Naive thymus-derived CD4-positive, alpha-beta T cell (primary cell): Measurements from ENCODE around the gene TMOD3. TPM values are rescaled to one million over a fixed set of nuclear protein-coding genes. Genes with fewer than 3 reads are reported as not detected.
A peak's percentile ranks its signal among the peaks of the same experiment; 100 is the strongest.

Source experiments
- ATAC-seq: fragments of 150-1000 bp; cut with Tn5 transposase; 2 replicates; pipeline ENCODE4 v1.10.0; 2021; ENCODE audit warnings: mild to moderate bottlenecking, moderate library complexity
- CTCF ChIA-PET: fragments of 350-600 bp; sonication (Branson Sonifier 250); formaldehyde crosslinking; loops from one replicate; lab custom pipeline; 2021; ENCODE audit warnings: antibody characterized with exemption; lab: Charles Lee
- POLR2A ChIA-PET: fragments of 350-600 bp; sonication (Branson Sonifier 250); formaldehyde crosslinking; loops from one replicate; lab custom pipeline; 2021; ENCODE audit warnings: antibody characterized with exemption, inconsistent platforms; lab: Charles Lee
- DNase-seq, 9 donors: peaks; one replicate each; pipeline versions ENCODE4 v3.0.0 to v3.0.0-alpha.2; 2020 to 2022; ENCODE audit warnings: mixed read lengths in 1 of 9
- H3K27ac ChIP-seq: one replicate; pipeline ENCODE4 v1.7.0; 2013; ENCODE audit warnings: mild to moderate bottlenecking, low read depth, low read length, moderate library complexity
- H3K27me3 ChIP-seq, 2 donors: one replicate each; pipeline ENCODE4 v1.7.0; 2013; ENCODE audit warnings: low read length in 2 of 2, mild to moderate bottlenecking in 2 of 2, moderate library complexity in 2 of 2; ENCODE audit not compliant: control insufficient read depth in 2 of 2, insufficient read depth in 2 of 2
- H3K36me3 ChIP-seq, 3 experiments: 1 replicate in 2 of 3; 2 replicates in 1 of 3; pipeline ENCODE4 v1.7.0; 2013; ENCODE audit warnings: low read length in 3 of 3, mild to moderate bottlenecking in 3 of 3, moderate library complexity in 1 of 3; ENCODE audit not compliant: insufficient read depth in 3 of 3, control insufficient read depth in 2 of 3
- H3K4me1 ChIP-seq, 2 donors: one replicate each; pipeline ENCODE4 v1.7.0; 2013; ENCODE audit warnings: low read length in 2 of 2, mild to moderate bottlenecking in 2 of 2, moderate library complexity in 1 of 2; ENCODE audit not compliant: control insufficient read depth in 2 of 2, insufficient read depth in 2 of 2
- H3K4me3 ChIP-seq: 2 replicates; pipeline ENCODE4 v1.7.0; 2013; ENCODE audit warnings: mild to moderate bottlenecking, low read length
- H3K9me3 ChIP-seq, 3 experiments: 1 replicate in 2 of 3; 2 replicates in 1 of 3; pipeline ENCODE4 v1.7.0; 2013; ENCODE audit warnings: low read length in 3 of 3; ENCODE audit not compliant: control insufficient read depth in 2 of 3
- H3K27ac Mint-ChIP-seq, 9 donors: one replicate each; pipeline ENCODE4 v1.8.0; 2020 to 2022; ENCODE audit warnings: mixed read lengths in 9 of 9, mild to moderate bottlenecking in 8 of 9, moderate library complexity in 5 of 9, inconsistent platforms in 2 of 9
- H3K27me3 Mint-ChIP-seq, 5 donors: one replicate each; pipeline ENCODE4 v1.8.0; 2021 to 2022; ENCODE audit warnings: mixed read lengths in 5 of 5, mild to moderate bottlenecking in 1 of 5
- H3K36me3 Mint-ChIP-seq, 5 donors: one replicate each; pipeline ENCODE4 v1.8.0; 2020 to 2022; ENCODE audit warnings: mixed read lengths in 5 of 5, mild to moderate bottlenecking in 3 of 5, inconsistent platforms in 1 of 5
- H3K4me1 Mint-ChIP-seq, 7 donors: one replicate each; pipeline ENCODE4 v1.8.0; 2020 to 2022; ENCODE audit warnings: mixed read lengths in 7 of 7, mild to moderate bottlenecking in 3 of 7, inconsistent platforms in 1 of 7
- H3K4me3 Mint-ChIP-seq, 10 donors: one replicate each; pipeline ENCODE4 v1.8.0; 2020 to 2022; ENCODE audit warnings: mild to moderate bottlenecking in 10 of 10, mixed read lengths in 10 of 10, moderate library complexity in 6 of 10, inconsistent platforms in 2 of 10
- H3K9me3 Mint-ChIP-seq, 11 donors: one replicate each; pipeline ENCODE4 v1.8.0; 2020 to 2022; ENCODE audit warnings: mixed read lengths in 11 of 11, mild to moderate bottlenecking in 4 of 11, inconsistent platforms in 1 of 11, moderate library complexity in 1 of 11
- intact Hi-C, 2 donors: fragments of 100-400 bp; cut with micrococcal nuclease; formaldehyde crosslinking; loops; one replicate each; pipeline ENCODE4 v1.15.1; 2023
- polyA plus RNA-seq, 2 donors: library from polyadenylated mRNA; unstranded; fragments of 300-500 nt; fragmentation: Illumina TruSeq; gene quantifications; one replicate each; pipeline ENCODE4 v1.2.3, GENCODE V29; 2021
- total RNA-seq, 6 experiments: library from RNA in 5 of 6; stranded (reverse) in 5 of 6; gene quantifications; 1 replicate in 5 of 6; 2 replicates in 1 of 6; pipeline ENCODE4 v1.2.3 and lab custom pipeline; 2021 to 2026

TMOD3 gene
- total and polyA plus RNA-seq, 7 experiments from 2014 or later: 25.5 to 75.9 (median 49.1) TPM

- Mint-ChIP-seq H3K36me3 (peaks cover 0 to 3% (median 0%) of the 10 kb centered on the region in 5 donors), H3K9me3 (no peaks in the 10 kb centered on the region), H3K27ac (peak overlapping the region in 6 of 9 donors; percentile 8 to 53 (median 17)), H3K4me3 (peak overlapping the region; percentile 12 to 76 (median 68)), H3K27me3 (no peaks in the 10 kb centered on the region), H3K4me1 (peaks cover 67 to 100% (median 88%) of the 10 kb centered on the region in 7 donors)
- ATAC-seq (no peak), DNase-seq (no peak)
- Histone ChIP-seq H3K36me3 (no peaks in the 10 kb centered on the region), H3K4me3 (no peak overlapping the region), H3K9me3 (no peaks in the 10 kb centered on the region), H3K27ac (no peak overlapping the region), H3K4me1 (peaks cover 22 to 40% of the 10 kb centered on the region in 2 donors), H3K27me3 (no peaks in the 10 kb centered on the region)
- ChIA-PET CTCF (interaction anchor here (0.9 kb wide), 1 partner anchor 16 kb away, joined by 3 read pairs; no protein-coding TSS in a partner anchor), POLR2A (interaction anchor here (0.7 to 0.8 kb wide), 2 partner anchors 14 to 133 kb away, joined by 3 to 4 read pairs; partner anchors contain the start of gene LEO1)
- intact Hi-C loops: loop anchor here in 1 of 2 donors (1.0 kb wide), 1 partner anchor 9 kb away; the partner anchor contains the start of gene TMOD3
Measured at GRCh38 chr15:51838270-51838669, 8.8 kb downstream of the TMOD3 start.

- H3K9me3 Mint-ChIP-seq: no peaks in the 10 kb centered on the region
- H3K4me3 ChIP-seq: no peak overlapping the region
- H3K27me3 Mint-ChIP-seq: no peaks in the 10 kb centered on the region
- intact Hi-C loops: no loop called here
- H3K4me3 Mint-ChIP-seq: peak overlapping the region in 3 of 10 donors; percentile 7 to 68 (median 14)
- ChIA-PET CTCF (no interaction called here), POLR2A (interaction anchor here (0.6 kb wide), 1 partner anchor 1071 kb away, joined by 3 read pairs; no protein-coding TSS in a partner anchor)
- H3K27me3 ChIP-seq: no peaks in the 10 kb centered on the region
- peaks cover 20 to 49% of the 10 kb centered on the region in 2 donors for H3K4me1 ChIP-seq
- H3K36me3 Mint-ChIP-seq: peaks cover 0 to under 1% (median 0%) of the 10 kb centered on the region in 5 donors
- ATAC-seq: no peak
- H3K4me1 Mint-ChIP-seq: peaks cover 58 to 98% (median 81%) of the 10 kb centered on the region in 7 donors
- no peak overlapping the region for H3K27ac ChIP-seq
- no peaks in the 10 kb centered on the region for H3K9me3 ChIP-seq
- no peak for DNase-seq
- no peaks in the 10 kb centered on the region for H3K36me3 ChIP-seq
- no peak overlapping the region for H3K27ac Mint-ChIP-seq
Measured at GRCh38 chr15:51840692-51841091, 11.2 kb downstream of the TMOD3 start.

GRCh38 chr15:51841406-51842040 is 12.1 kb downstream of the TMOD3 start:
- H3K4me3 ChIP-seq: no peak overlapping the region
- intact Hi-C loops: no loop called here
- DNase-seq (no peak), ATAC-seq (no peak)
- peak overlapping the region in 9 of 10 donors; percentile 2 to 68 (median 53) for H3K4me3 Mint-ChIP-seq
- no peak overlapping the region for H3K27ac ChIP-seq
- H3K9me3 Mint-ChIP-seq: no peaks in the 10 kb centered on the region
- H3K36me3 Mint-ChIP-seq: no peaks in the 10 kb centered on the region
- ChIA-PET POLR2A (interaction anchor here (0.6 to 1.0 kb wide), 2 partner anchors 13 to 1070 kb away, joined by 3 read pairs; partner anchors contain the start of gene TMOD3), CTCF (no interaction called here)
- no peaks in the 10 kb centered on the region for H3K27me3 Mint-ChIP-seq
- no peaks in the 10 kb centered on the region for H3K36me3 ChIP-seq
- H3K9me3 ChIP-seq: no peaks in the 10 kb centered on the region
- peaks cover 23 to 53% of the 10 kb centered on the region in 2 donors for H3K4me1 ChIP-seq
- H3K27me3 ChIP-seq: no peaks in the 10 kb centered on the region
- peak overlapping the region in 2 of 9 donors; percentile 8 to 65 for H3K27ac Mint-ChIP-seq
- peaks cover 57 to 98% (median 83%) of the 10 kb centered on the region in 7 donors for H3K4me1 Mint-ChIP-seq

GRCh38 chr15:51842265-51842664 is 12.8 kb downstream of the TMOD3 start:
- Mint-ChIP-seq H3K9me3 (no peaks in the 10 kb centered on the region), H3K27ac (peak overlapping the region in 2 of 9 donors; percentile 42 to 57), H3K36me3 (no peaks in the 10 kb centered on the region), H3K4me3 (peak overlapping the region in 8 of 10 donors; percentile 18 to 68 (median 42)), H3K4me1 (peaks cover 59 to 98% (median 83%) of the 10 kb centered on the region in 7 donors), H3K27me3 (no peaks in the 10 kb centered on the region)
- no peak overlapping the region for H3K27ac ChIP-seq
- H3K4me3 ChIP-seq: no peak overlapping the region
- DNase-seq: no peak
- no peaks in the 10 kb centered on the region for H3K27me3 ChIP-seq
- ChIA-PET POLR2A (interaction anchor here (1.0 kb wide), 1 partner anchor 13 kb away, joined by 3 read pairs; the partner anchor contains the start of gene TMOD3), CTCF (no interaction called here)
- H3K9me3 ChIP-seq: no peaks in the 10 kb centered on the region
- H3K4me1 ChIP-seq: peaks cover 28 to 60% of the 10 kb centered on the region in 2 donors
- no peaks in the 10 kb centered on the region for H3K36me3 ChIP-seq
- no peak for ATAC-seq
- intact Hi-C loops: no loop called here

- H3K36me3 ChIP-seq: no peaks in the 10 kb centered on the region
- POLR2A ChIA-PET: interaction anchor here (1.0 kb wide), 1 partner anchor 18 kb away, joined by 3 read pairs; no protein-coding TSS in a partner anchor
- no peak overlapping the region for H3K4me3 ChIP-seq
- peak overlapping the region in 6 of 10 donors; percentile 0 to 68 (median 7) for H3K4me3 Mint-ChIP-seq
- H3K9me3 Mint-ChIP-seq: no peaks in the 10 kb centered on the region
- H3K9me3 ChIP-seq: no peaks in the 10 kb centered on the region
- ATAC-seq (no peak), DNase-seq (no peak)
- peaks cover 21 to 53% of the 10 kb centered on the region in 2 donors for H3K4me1 ChIP-seq
- no peaks in the 10 kb centered on the region for H3K36me3 Mint-ChIP-seq
- no peak overlapping the region for H3K27ac ChIP-seq
- peak overlapping the region in 2 of 9 donors; percentile 10 to 50 for H3K27ac Mint-ChIP-seq
- intact Hi-C loops: no loop called here
- H3K27me3 Mint-ChIP-seq: no peaks in the 10 kb centered on the region
- H3K4me1 Mint-ChIP-seq: peaks cover 50 to 98% (median 81%) of the 10 kb centered on the region in 7 donors
- H3K27me3 ChIP-seq: no peaks in the 10 kb centered on the region
- CTCF ChIA-PET: no interaction called here
Measured at GRCh38 chr15:51842852-51843737, 13.6 kb downstream of the TMOD3 start.

- H3K4me1 ChIP-seq: peaks cover 25 to 45% of the 10 kb centered on the region in 2 donors
Measured at GRCh38 chr15:51844747-51845426, 15.4 kb downstream of the TMOD3 start.

More at GRCh38 chr15:51844747-51845426, 15.4 kb downstream of the TMOD3 start:
- no peak for DNase-seq
- Mint-ChIP-seq H3K36me3 (peaks cover 0 to 8% (median 3%) of the 10 kb centered on the region in 5 donors), H3K9me3 (no peaks in the 10 kb centered on the region), H3K4me1 (peaks cover 48 to 98% (median 83%) of the 10 kb centered on the region in 7 donors), H3K4me3 (peak overlapping the region in 5 of 10 donors; percentile 3 to 27 (median 18)), H3K27me3 (no peaks in the 10 kb centered on the region), H3K27ac (peak overlapping the region in 5 of 9 donors; percentile 17 to 76 (median 23))
- no peak overlapping the region for H3K27ac ChIP-seq
- H3K36me3 ChIP-seq: no peaks in the 10 kb centered on the region
- POLR2A ChIA-PET: interaction anchor here (0.6 to 1.8 kb wide), 3 partner anchors 15 to 335 kb away, joined by 3 to 7 read pairs (median 4); partner anchors contain the start of gene TMOD3
- intact Hi-C loops: no loop called here
- CTCF ChIA-PET: interaction anchor here (1.1 kb wide), 1 partner anchor 43 kb away, joined by 3 read pairs; no protein-coding TSS in a partner anchor
- no peak overlapping the region for H3K4me3 ChIP-seq
- H3K9me3 ChIP-seq: no peaks in the 10 kb centered on the region
- H3K27me3 ChIP-seq: no peaks in the 10 kb centered on the region
- no peak for ATAC-seq
